NCI-H128 (cell line): ENCODE measurements around the gene TMED5.
"Not testable (repeated sequence)": the region's sequence is repeated elsewhere in the genome, so short reads cannot be mapped to it uniquely, and the experiment has no call there.

Source experiments
- DNase-seq: peaks from one replicate; lab custom pipeline; 2025; ENCODE audit not compliant: unreplicated experiment; lab: John Stamatoyannopoulos, UW

Gene TMED5

DNA sequence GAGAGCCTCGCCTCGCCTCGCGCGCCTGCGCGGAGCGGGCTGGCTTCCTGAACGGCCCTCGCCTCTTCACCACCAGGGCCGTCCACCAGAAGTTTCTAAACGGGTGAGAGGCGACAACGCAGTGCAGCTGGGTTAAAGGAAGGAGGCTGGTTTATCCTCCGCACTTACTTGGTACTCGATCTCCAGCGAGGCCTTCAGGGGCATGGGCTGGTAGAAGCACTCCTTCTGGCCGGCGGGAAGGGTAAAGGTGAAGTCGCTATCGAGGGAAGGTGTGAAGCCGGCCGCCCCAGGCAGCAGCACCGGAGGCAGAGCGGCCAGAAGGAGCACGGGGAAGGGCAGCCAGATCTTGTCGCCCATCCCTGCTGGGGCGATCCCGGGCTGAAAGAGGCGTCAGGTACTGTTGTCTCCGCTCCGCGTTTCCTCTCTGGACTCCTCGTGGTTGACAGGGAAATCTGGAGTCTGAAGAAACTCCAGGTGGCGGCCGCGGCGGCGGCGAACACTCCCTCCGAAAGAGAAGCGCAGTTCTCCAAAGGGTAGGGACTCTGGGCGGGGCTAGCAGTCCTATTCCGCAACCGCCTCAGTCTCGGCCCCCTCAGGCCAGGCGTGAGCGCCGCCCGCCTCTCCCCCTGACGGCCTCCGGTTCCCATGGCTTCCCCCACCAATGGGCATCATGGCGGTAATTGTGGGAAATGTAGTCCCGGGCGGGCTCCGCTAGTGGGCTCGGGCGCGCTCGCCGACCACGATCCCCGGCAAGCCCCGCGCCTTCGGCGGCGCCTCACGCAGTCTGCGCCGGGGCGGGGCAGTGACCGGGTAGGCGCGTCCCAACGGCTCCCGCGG is at the start of gene TMED5:
Gene TMED5 (minus strand): TSS at position 528 of the 837 bp plus-strand sequence. CDS start 171 bp downstream, at position 357.
- DNase-seq = peak; percentile 97

DNA sequence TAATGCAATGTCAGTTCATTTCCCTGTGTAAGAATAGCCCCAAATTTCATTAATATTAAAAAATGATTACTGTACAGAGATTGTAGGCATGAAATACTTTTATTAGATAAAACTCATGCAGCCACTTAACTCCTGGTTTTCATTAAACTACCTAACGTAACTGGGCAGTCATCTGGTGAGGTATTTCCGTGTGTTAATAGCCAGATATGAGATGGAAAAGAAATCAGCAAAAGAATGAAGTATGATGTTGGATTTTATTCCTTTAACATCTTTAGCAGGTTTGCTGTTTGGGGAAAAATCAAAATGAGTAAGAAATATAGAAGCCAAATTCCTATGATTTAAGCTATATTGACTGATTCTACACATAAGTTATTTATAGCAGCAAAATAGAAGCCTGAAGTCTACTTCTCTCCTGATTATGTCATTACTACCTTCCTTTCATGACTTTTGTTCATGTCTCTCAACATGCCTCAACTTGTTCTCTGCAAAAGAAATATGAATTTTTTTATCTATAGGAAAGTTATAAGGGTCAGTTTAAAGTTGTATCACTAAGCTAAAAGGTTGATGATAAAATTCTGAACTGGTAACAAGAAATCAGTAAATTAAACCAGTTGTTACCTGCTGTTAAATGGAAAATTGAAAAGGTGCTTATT is 42.9 kb upstream of the TMED5 start:
- DNase-seq = no peak

DNA sequence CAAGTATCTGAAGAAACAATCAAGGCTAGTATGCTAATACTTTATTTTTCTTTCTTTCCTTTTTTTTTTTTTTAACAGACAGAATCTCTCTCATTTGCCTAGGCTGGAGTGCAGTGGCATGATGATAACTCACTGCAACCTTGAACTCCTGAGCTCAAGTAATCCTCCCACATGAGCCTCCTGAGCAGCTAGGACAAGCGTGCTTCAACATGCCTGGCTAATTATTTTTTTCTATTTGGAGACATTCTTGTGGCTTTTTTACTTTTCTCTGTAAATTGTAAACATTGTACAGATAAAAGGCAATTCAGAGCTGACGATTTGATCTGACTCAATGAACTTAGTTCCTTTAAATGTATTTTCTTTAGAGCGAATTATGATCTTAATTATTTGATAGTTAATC is 41.7 kb upstream of the TMED5 start:
- DNase-seq = no peak

DNA sequence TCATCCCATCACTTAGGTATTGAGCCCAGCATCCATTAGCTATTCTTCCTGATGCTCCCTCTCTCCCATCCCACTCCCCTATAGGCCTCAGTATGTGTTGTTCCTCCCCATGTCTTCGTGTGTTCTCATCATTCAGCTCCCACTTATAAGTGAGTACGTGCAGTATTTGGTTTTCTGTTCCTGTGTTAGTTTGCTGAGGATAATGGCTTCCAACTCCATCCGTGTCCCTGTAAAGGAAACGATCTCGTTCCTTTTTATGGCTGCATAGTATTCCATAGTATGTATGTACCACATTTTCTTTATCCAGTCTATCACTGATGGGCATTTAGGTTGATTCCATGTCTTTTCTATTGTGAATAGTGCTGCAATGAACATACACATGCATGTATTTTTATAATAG is 40.5 kb upstream of the TMED5 start:
- DNase-seq = not testable (repeated sequence)

DNA sequence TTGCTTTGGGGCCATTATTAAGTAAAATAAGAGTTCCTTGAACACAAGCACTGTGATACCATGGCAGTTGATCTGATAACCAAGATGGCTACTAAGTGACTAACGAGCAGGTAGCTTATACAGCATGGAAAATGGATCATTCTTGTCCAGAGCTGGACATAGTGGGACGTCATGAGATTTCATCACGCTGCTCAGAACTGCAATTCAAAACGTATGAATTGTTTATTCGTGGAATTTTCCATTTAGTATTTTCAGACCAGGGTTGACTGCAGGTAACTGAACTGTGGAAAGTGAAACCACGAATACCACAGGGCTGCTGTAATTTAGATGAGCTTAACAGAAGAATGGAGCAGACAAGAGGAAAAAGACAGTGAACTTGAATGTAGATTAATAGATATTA is 39.2 kb upstream of the TMED5 start:
- DNase-seq = no peak

DNA sequence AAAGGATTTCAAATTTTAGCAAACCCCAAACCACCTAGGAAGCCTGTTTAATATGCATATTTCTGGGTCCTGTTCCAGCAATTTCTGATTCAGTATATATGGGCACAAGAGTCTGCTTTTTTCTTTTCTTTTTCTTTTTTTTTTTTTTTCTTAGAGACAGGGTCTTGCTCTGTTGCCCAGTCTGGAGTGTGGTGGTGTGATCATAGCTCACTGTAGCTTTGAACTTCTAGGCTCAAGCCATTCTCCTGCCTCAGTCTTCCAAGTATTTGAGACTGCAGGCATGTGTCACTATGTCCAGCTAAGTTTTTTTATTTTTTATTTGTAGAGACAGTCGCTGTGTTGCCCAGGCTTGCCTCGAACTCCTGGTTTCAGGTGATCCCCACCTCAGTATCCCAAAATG is 35.1 kb upstream of the TMED5 start:
- DNase-seq = no peak

DNA sequence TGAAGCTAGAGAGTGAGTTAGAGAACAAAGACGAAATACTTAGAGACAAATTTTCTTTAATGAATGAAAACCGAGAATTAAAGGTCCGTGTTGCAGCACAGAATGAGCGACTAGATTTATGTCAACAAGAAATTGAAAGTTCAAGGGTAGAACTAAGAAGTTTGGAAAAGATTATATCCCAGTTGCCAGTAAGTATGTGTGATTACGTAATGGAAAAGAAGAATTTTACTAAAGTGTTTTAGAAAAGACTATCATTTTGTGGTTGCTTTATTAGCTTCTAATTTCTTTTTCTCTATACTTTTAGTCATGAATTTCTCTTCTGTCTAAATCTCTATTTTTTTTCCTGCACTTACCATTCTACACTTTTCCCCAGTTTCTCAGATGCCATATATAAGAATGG is 27.0 kb upstream of the TMED5 start:
- DNase-seq = no peak

GRCh38 chr1:93206567-93206954 is 26.3 kb upstream of the TMED5 start:
- DNase-seq = no peak

GRCh38 chr1:93205892-93206566 is 25.8 kb upstream of the TMED5 start:
- DNase-seq = no peak

- no peak for DNase-seq
Measured at GRCh38 chr1:93200714-93201113, 20.5 kb upstream of the TMED5 start.

DNA sequence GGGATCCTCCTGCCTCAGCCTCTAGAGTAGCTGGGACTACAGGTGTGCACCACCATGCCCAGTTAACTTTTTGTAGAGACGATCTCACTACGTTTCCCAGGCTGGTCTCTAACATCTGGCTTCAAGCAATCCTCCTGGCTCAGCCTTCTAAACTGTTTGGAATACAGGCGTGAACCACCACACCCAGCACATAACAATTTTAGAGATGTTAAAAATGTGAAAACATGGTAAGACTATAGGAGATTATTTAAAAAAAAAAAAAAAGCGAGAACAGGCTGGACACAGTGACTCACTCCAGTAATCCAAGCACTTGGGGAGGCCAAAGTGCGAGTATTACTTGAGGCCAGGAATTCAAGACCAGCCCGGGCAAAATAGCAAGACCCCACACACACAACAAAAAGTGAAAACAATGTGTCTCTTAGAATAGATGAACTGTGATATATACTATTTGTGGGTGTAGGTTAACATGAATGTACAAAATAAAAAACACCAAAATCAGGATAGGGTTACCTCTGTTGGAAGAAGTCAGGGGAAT is 19.9 kb upstream of the TMED5 start:
- no peak for DNase-seq

DNA sequence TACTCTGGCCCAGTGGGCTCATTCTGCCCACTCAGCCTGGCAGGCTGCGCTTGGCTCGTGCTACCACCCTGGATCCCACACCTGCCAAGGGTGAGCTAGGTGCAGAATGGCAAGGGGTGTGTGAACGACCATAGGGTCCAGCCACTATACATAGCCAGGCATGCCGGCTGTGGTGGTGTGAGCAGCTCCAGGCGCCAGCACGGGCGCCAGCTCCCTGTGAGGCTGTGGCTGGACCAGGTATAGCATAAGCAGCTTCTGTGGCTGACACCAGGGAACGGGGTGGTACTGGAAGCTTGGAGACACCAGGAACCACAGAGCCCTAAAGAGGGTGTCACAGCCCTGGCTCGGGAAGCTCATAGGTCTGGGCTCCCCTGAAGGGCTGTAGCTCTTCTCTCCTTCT is 18.9 kb upstream of the TMED5 start:
- no peak for DNase-seq

DNA sequence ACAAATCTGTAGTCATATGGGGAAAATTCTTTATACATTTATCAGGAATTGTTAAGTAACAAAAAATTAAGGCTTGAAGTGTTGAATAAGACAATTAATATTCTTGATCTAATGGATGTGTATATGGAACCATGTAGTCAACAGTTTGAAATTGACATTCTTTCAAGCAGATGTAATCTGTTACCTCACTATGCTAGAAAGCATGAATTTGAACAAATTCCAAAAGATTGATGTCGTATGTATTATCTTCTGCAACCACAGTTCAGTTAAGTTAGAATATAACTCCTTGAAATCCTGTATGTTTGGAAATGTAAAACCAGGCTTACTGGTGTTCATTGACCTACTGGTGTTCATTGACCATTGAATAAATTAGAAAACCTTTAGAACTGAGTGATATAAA is 16.4 kb upstream of the TMED5 start:
- DNase-seq = no peak

- no peak for DNase-seq
Measured at GRCh38 chr1:93194231-93194990, 14.2 kb upstream of the TMED5 start.

DNA sequence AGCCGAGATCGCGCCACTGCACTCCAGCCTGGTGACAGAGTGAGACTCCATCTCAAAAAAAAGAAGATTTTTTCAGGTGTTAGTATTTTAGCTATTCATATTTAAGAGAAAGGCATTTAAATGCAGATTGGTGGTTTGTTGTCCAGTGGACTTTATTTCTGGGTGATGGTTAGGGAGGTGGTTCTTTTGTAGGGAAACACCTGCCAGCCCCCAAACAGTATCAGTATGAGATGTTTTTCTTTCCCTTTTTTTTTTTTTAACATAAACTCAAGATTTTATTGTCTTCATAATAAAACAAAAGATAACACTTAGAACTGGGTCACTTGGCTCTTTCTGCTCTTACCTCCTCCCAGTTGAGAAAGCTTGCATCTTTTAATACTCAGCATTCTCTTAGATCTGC is 10.2 kb upstream of the TMED5 start:
- no peak for DNase-seq

DNA sequence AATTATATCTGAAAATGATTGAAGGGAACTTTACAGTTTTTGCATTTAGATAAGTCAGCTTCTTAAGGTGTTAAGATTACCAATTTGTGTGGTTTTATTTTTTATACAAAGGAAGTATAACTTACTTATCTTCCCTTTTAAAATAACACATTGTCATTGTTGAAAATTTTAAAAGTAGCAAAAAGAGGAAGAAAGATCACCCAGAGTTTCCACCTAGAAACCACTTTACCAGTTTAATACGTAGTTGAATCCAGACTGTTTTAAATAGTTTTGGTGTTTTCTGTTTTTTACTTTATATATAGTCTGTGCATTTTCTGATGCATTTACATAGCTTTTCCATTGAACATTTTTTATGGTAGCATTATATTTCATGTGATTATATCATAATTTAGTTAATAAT is 6.5 kb upstream of the TMED5 start:
- DNase-seq = no peak

DNA sequence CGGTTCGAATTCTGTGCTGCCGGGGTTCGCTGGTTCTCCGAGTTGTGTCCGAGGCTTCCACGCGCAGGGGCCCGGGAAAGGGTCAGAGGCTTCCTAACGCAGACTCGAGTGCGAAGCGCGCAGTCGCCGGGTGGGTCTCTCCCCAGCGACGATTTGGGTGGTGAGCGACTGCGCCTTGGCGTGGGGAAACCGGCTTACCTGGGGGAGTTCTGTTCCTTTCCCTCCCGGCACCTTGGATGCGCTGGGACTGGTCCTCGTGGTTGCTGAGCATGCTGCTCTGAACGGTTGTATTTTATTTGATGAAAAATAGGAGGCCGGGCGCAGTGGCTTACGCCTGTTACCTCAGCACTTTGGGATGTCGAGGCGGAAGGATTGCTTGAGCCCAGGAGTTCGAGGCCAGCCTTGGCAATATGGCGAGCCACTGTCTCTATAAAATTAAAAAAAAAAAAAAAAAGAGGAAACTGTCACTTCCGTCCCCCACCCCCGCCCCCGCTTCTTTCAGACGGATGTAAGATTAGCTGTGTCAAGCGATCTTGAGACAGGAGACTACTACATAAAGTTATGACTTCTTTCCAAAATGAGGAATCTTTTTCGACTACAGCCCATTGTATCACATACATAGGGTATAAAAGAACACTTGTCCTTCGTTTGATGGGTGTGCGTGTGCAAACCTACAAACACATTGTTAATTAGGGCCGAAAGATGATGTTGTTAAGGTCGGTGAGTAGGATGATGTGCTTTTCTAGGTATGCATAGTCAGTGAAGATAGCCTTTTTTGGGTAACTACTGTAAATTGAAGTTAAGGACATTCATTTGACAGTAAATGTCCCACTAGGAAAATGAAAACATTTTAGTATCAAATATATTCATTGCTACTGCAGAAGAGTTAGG is 755 bp upstream of the TMED5 start, which contains the start of gene CCDC18:
Gene CCDC18 (plus strand): TSS at position 2 of the 891 bp plus-strand sequence. CDS start 2,638 bp downstream, outside the sequence.
- DNase-seq = no peak

- DNase-seq = no peak
Measured at GRCh38 chr1:93178418-93178817, 1.8 kb downstream of the TMED5 start.

DNA sequence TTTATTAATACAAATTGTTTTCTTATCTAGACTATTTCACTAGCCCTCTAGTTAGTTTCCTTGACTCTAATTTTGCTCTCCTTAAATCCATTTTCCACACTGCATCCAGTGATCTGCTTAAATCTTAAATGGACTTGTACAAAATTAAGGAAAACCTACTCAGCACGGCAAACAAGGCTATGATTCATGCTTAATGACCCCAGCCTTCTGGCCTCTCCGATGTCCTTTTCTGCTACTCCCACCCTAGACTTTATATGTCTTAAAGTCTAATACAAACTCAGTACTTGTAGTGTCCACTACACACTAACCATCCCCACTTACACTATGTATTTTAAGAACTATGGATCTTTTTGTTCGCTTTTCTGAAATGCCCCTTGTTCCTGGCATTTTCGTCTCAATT is 2.2 kb downstream of the TMED5 start:
- DNase-seq = no peak

GRCh38 chr1:93174638-93175037 is 5.6 kb downstream of the TMED5 start:
- not testable (repeated sequence) for DNase-seq
